Measurements from ENCODE around the gene NCKIPSD.

The NCKIPSD gene

GRCh38 chr3:48661501-48662144 is 24.1 kb downstream of the NCKIPSD start:
- Histone ChIP-seq H4K20me1 (ENCODE audit: insufficient read depth, low read length) (no peaks in the 10 kb centered on the region), H3K27ac (ENCODE audit: low read length) (no peak overlapping the region), H3K4me3 (ENCODE audit: low read length) (no peak overlapping the region), H3K79me2 (ENCODE audit: low read length) (no peaks in the 10 kb centered on the region), H3K9ac (ENCODE audit: low read length) (no peak overlapping the region), H3K4me1 (ENCODE audit: low read length) (peaks cover 2% of the 10 kb centered on the region; the same call in 1 of the 2 replicates), H2AFZ (ENCODE audit: low read length) (no peak overlapping the region), H3F3A (ENCODE audit: insufficient read depth, low read length) (no peaks in the 10 kb centered on the region), H3K36me3 (replicated peaks; ENCODE audit: insufficient read depth, low read length) (no peaks in the 10 kb centered on the region), H3K27me3 (replicated peaks; ENCODE audit: insufficient read depth, low read length) (peaks cover 17% of the 10 kb centered on the region), H3K9me3 (replicated peaks; ENCODE audit: insufficient read depth, low read length) (no peaks in the 10 kb centered on the region), H3K4me2 (ENCODE audit: low read depth, low read length) (no peak overlapping the region), H3K9me2 (replicated peaks; ENCODE audit: insufficient read depth, low read length) (no peaks in the 10 kb centered on the region)
- DNase-seq, result peak; percentile 56
- TF ChIP-seq CTCF (IDR thresholded peaks at IDR 0.05; ENCODE audit: low read length), result no peak
- no peak for TF ChIP-seq EZH2phosphoT487 (IDR thresholded peaks at IDR 0.05; ENCODE audit: low read length)
- TF ChIP-seq EZH2 (optimal IDR thresholded peaks at IDR 0.05; ENCODE audit: low read depth, low read length), result no peak

- Histone ChIP-seq H3K4me1 (ENCODE audit: low read length) (peaks cover 5% of the 10 kb centered on the region; the same call in 1 of the 2 replicates), H3K4me3 (ENCODE audit: low read length) (no peak overlapping the region), H2AFZ (ENCODE audit: low read length) (no peak overlapping the region), H3K4me2 (ENCODE audit: low read depth, low read length) (no peak overlapping the region), H3F3A (ENCODE audit: insufficient read depth, low read length) (no peaks in the 10 kb centered on the region), H4K20me1 (ENCODE audit: insufficient read depth, low read length) (no peaks in the 10 kb centered on the region), H3K9ac (ENCODE audit: low read length) (no peak overlapping the region), H3K27me3 (replicated peaks; ENCODE audit: insufficient read depth, low read length) (peaks cover 17% of the 10 kb centered on the region), H3K79me2 (ENCODE audit: low read length) (no peaks in the 10 kb centered on the region), H3K9me3 (replicated peaks; ENCODE audit: insufficient read depth, low read length) (no peaks in the 10 kb centered on the region), H3K9me2 (replicated peaks; ENCODE audit: insufficient read depth, low read length) (no peaks in the 10 kb centered on the region), H3K27ac (ENCODE audit: low read length) (no peak overlapping the region), H3K36me3 (replicated peaks; ENCODE audit: insufficient read depth, low read length) (no peaks in the 10 kb centered on the region)
- DNase-seq, result no peak
- TF ChIP-seq CTCF (IDR thresholded peaks at IDR 0.05; ENCODE audit: low read length) (no peak), EZH2phosphoT487 (IDR thresholded peaks at IDR 0.05; ENCODE audit: low read length) (no peak), EZH2 (optimal IDR thresholded peaks at IDR 0.05; ENCODE audit: low read depth, low read length) (no peak)
Measured at GRCh38 chr3:48660800-48661400, 24.8 kb downstream of the NCKIPSD start.

- Histone ChIP-seq H3K36me3 (replicated peaks; ENCODE audit: insufficient read depth, low read length) (no peaks in the 10 kb centered on the region), H3K79me2 (ENCODE audit: low read length) (no peaks in the 10 kb centered on the region), H3K4me2 (ENCODE audit: low read depth, low read length) (peak overlapping the region; percentile 75; the same call in 1 of the 2 replicates), H3K4me3 (ENCODE audit: low read length) (0 out of 2 replicates have a peak overlapping the region, but pooled peaks have one; percentile 60), H3K27me3 (replicated peaks; ENCODE audit: insufficient read depth, low read length) (peaks cover 17% of the 10 kb centered on the region), H2AFZ (ENCODE audit: low read length) (peak overlapping the region; percentile 70), H3K9ac (ENCODE audit: low read length) (peak overlapping the region; percentile 25; the same call in 1 of the 2 replicates), H3F3A (ENCODE audit: insufficient read depth, low read length) (peaks cover 9% of the 10 kb centered on the region; the same call in 1 of the 2 replicates), H3K9me2 (replicated peaks; ENCODE audit: insufficient read depth, low read length) (no peaks in the 10 kb centered on the region), H3K4me1 (ENCODE audit: low read length) (peaks cover 23% of the 10 kb centered on the region), H4K20me1 (ENCODE audit: insufficient read depth, low read length) (no peaks in the 10 kb centered on the region), H3K27ac (ENCODE audit: low read length) (no peak overlapping the region), H3K9me3 (replicated peaks; ENCODE audit: insufficient read depth, low read length) (no peaks in the 10 kb centered on the region)
- DNase-seq, result no peak
- no peak for TF ChIP-seq CTCF (IDR thresholded peaks at IDR 0.05; ENCODE audit: low read length)
- no peak for TF ChIP-seq EZH2phosphoT487 (IDR thresholded peaks at IDR 0.05; ENCODE audit: low read length)
- no peak for TF ChIP-seq EZH2 (optimal IDR thresholded peaks at IDR 0.05; ENCODE audit: low read depth, low read length)
Measured at GRCh38 chr3:48656841-48657281, 28.9 kb downstream of the NCKIPSD start.
